GM12873 (cell line): ENCODE results near the gene CNKSR2.

Source experiments
- CTCF ChIP-seq: IDR thresholded peaks from 2 replicates; pipeline ENCODE4 v1.5.1; 2012; ENCODE audit warnings: low read depth, mild to moderate bottlenecking, moderate library complexity, low read length, control low read depth; ENCODE audit not compliant: insufficient read depth; ENCODE audit errors: missing control alignments

Gene CNKSR2

GRCh38 chrX:21674430-21675186 is 300.4 kb downstream of the CNKSR2 start:
- TF ChIP-seq CTCF, result no peak

- TF ChIP-seq CTCF, result no peak
Measured at GRCh38 chrX:21675931-21676330, 301.7 kb downstream of the CNKSR2 start.

- TF ChIP-seq CTCF, result no peak
Measured at GRCh38 chrX:21678048-21678612, 303.9 kb downstream of the CNKSR2 start.

- TF ChIP-seq CTCF, result no peak
Measured at GRCh38 chrX:21683941-21684340, 309.7 kb downstream of the CNKSR2 start.

- no peak for TF ChIP-seq CTCF
Measured at GRCh38 chrX:21691512-21692018, 317.3 kb downstream of the CNKSR2 start.

- no peak for TF ChIP-seq CTCF
Measured at GRCh38 chrX:21698272-21698671, 324.1 kb downstream of the CNKSR2 start.

GRCh38 chrX:21699136-21699535 is 324.9 kb downstream of the CNKSR2 start:
- no peak for TF ChIP-seq CTCF
